SK-N-SH treated with all-trans-retinoic acid at 6 μM for 48 hours (cell line): Measurements from ENCODE around the gene RAMAC.

Experiments
- ATAC-seq: fragments of 200-7000 bp; cut with Tn5 transposase; 3 replicates; pipeline ENCODE4 v1.9.1; 2020; ENCODE audit warnings: mild to moderate bottlenecking, moderate library complexity
- ARNTL ChIP-seq: fragments of 450-650 bp; formaldehyde crosslinking; IDR thresholded peaks from 2 replicates; pipeline ENCODE4 v1.5.0; 2020; ENCODE audit warnings: low read depth, mild to moderate bottlenecking, moderate library complexity, borderline replicate concordance
- BACH2 ChIP-seq: fragments of 250-450 bp; sonication (Bioruptor Pico); IDR thresholded peaks from 2 replicates; pipeline ENCODE4 v1.9.0; 2021; ENCODE audit warnings: mild to moderate bottlenecking, borderline replicate concordance
- ESRRG ChIP-seq: fragments of 250-450 bp; sonication (Bioruptor Pico); IDR thresholded peaks from 2 replicates; pipeline ENCODE4 v1.6.1; 2021; ENCODE audit warnings: mild to moderate bottlenecking
- GLIS3 ChIP-seq: fragments of 250-450 bp; sonication (Bioruptor Pico); IDR thresholded peaks from 2 replicates; pipeline ENCODE4 v1.5.0; 2020; ENCODE audit warnings: mild to moderate bottlenecking, moderate library complexity
- ISL1 ChIP-seq: fragments of 250-450 bp; sonication (Bioruptor Pico); IDR thresholded peaks from 2 replicates; pipeline ENCODE4 v2.1.2; 2022; ENCODE audit warnings: mild to moderate bottlenecking, moderate library complexity
- PPARA ChIP-seq: fragments of 250-450 bp; sonication (Bioruptor Pico); IDR thresholded peaks from 2 replicates; pipeline ENCODE4 v1.5.0; 2020; ENCODE audit warnings: mild to moderate bottlenecking, borderline replicate concordance
- RARB ChIP-seq: fragments of 250-450 bp; sonication (Bioruptor Pico); IDR thresholded peaks from 2 replicates; pipeline ENCODE4 v1.8.0; 2021; ENCODE audit warnings: mild to moderate bottlenecking, moderate library complexity
- SNAI2 ChIP-seq: fragments of 250-450 bp; sonication (Bioruptor Pico); IDR thresholded peaks from 2 replicates; pipeline ENCODE4 v1.5.0; 2020; ENCODE audit warnings: mild to moderate bottlenecking, moderate library complexity
- TCF4 ChIP-seq: fragments of 250-450 bp; sonication (Bioruptor Pico); IDR thresholded peaks from 2 replicates; pipeline ENCODE4 v1.8.0; 2021; ENCODE audit warnings: mild to moderate bottlenecking, moderate library complexity, borderline replicate concordance
- TOX ChIP-seq: fragments of 250-450 bp; sonication (Bioruptor Pico); IDR thresholded peaks from 2 replicates; pipeline ENCODE4 v1.8.0; 2021; ENCODE audit warnings: mild to moderate bottlenecking, moderate library complexity, borderline replicate concordance
- TSHZ2 ChIP-seq: fragments of 250-450 bp; sonication (Bioruptor Pico); IDR thresholded peaks from 2 replicates; pipeline ENCODE4 v1.5.0; 2020; ENCODE audit warnings: mild to moderate bottlenecking, moderate library complexity
- ZC3H10 ChIP-seq: fragments of 250-450 bp; sonication (Bioruptor Pico); IDR thresholded peaks from 2 replicates; pipeline ENCODE4 v1.5.1; 2021; ENCODE audit warnings: mild to moderate bottlenecking, moderate library complexity
- ZFP3 ChIP-seq: fragments of 250-450 bp; sonication (Bioruptor Pico); IDR thresholded peaks from 2 replicates; pipeline ENCODE4 v1.5.0; 2020; ENCODE audit warnings: mild to moderate bottlenecking, moderate library complexity
- ZFP30 ChIP-seq: fragments of 450-650 bp; formaldehyde crosslinking; IDR thresholded peaks from 2 replicates; pipeline ENCODE4 v1.5.0; 2022; ENCODE audit warnings: mild to moderate bottlenecking, moderate library complexity
- ZNF565 ChIP-seq: fragments of 450-650 bp; formaldehyde crosslinking; conservative IDR thresholded peaks from 2 replicates; pipeline ENCODE4 v1.5.0; 2020; ENCODE audit warnings: low read depth, mild to moderate bottlenecking, moderate library complexity
- ZNF70 ChIP-seq: fragments of 450-650 bp; formaldehyde crosslinking; IDR thresholded peaks from 2 replicates; pipeline ENCODE4 v1.5.0; 2020; ENCODE audit warnings: mild to moderate bottlenecking, moderate library complexity
- ZNF8 ChIP-seq: fragments of 450-650 bp; formaldehyde crosslinking; IDR thresholded peaks from 2 replicates; pipeline ENCODE4 v1.5.0; 2020; ENCODE audit warnings: mild to moderate bottlenecking, moderate library complexity
- TF ChIP-seq, protein P1 (sequence below): fragments of 250-450 bp; sonication (Bioruptor Pico); IDR thresholded peaks from 2 replicates; pipeline ENCODE4 v1.5.1; 2020; ENCODE audit warnings: low read depth, mild to moderate bottlenecking, moderate library complexity
- TF ChIP-seq, protein P2 (sequence below): fragments of 250-450 bp; sonication (Bioruptor Pico); IDR thresholded peaks from 2 replicates; pipeline ENCODE4 v1.5.1; 2021; ENCODE audit warnings: mild to moderate bottlenecking, moderate library complexity
- TF ChIP-seq, protein P3 (sequence below): fragments of 250-450 bp; sonication (Bioruptor Pico); IDR thresholded peaks from 2 replicates; pipeline ENCODE4 v1.8.0; 2021; ENCODE audit warnings: low read depth, mild to moderate bottlenecking, moderate library complexity, borderline replicate concordance
- TF ChIP-seq, protein P4 (sequence below): fragments of 250-450 bp; sonication (Bioruptor Pico); IDR thresholded peaks from 2 replicates; pipeline ENCODE4 v1.8.0; 2020; ENCODE audit warnings: mild to moderate bottlenecking, moderate library complexity, borderline replicate concordance

Gene RAMAC

DNA sequence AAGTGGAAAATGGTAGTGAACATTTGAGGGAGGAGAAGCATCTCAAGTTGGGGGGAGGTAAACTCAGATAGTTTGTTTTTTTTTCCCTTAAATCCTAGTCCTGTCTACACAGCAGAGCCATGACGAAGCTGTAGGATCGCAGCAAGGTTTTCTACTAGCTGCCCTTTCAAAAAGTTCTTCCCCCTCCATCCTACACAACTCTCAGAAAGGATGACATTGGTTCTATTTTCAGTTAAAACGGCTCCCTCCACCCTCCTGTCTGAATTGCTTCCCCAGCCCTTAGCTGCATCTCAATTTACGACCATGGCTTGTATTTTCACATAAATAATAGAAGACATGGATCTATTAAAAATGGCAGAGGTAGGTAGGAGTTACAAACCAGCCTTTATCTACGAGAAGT, 35.7 kb upstream of the RAMAC start (continued):
- no peak for TF ChIP-seq ESRRG
- no peak for TF ChIP-seq ZC3H10 (CRISPR knock-in tag)
- TF ChIP-seq ARNTL (CRISPR knock-in tag) = no peak
- no peak for TF ChIP-seq GLIS3 (CRISPR knock-in tag)
- TF ChIP-seq ZFP30 (CRISPR knock-in tag) = no peak
- no peak for TF ChIP-seq ZFP3 (CRISPR knock-in tag)
- TF ChIP-seq SNAI2 = no peak
- TF ChIP-seq BACH2 = no peak

- ATAC-seq = no peak; the same call in 2 of the 3 replicates
- TF ChIP-seq ZNF70 = no peak
- no peak for TF ChIP-seq ZFP3 (CRISPR knock-in tag)
- no peak for TF ChIP-seq TOX (CRISPR knock-in tag)
- no peak for TF ChIP-seq SNAI2
- TF ChIP-seq, protein P1, sequence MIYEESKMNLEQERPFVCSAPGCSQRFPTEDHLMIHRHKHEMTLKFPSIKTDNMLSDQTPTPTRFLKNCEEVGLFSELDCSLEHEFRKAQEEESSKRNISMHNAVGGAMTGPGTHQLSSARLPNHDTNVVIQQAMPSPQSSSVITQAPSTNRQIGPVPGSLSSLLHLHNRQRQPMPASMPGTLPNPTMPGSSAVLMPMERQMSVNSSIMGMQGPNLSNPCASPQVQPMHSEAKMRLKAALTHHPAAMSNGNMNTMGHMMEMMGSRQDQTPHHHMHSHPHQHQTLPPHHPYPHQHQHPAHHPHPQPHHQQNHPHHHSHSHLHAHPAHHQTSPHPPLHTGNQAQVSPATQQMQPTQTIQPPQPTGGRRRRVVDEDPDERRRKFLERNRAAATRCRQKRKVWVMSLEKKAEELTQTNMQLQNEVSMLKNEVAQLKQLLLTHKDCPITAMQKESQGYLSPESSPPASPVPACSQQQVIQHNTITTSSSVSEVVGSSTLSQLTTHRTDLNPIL (CRISPR knock-in tag) = no peak
- TF ChIP-seq, protein P2, sequence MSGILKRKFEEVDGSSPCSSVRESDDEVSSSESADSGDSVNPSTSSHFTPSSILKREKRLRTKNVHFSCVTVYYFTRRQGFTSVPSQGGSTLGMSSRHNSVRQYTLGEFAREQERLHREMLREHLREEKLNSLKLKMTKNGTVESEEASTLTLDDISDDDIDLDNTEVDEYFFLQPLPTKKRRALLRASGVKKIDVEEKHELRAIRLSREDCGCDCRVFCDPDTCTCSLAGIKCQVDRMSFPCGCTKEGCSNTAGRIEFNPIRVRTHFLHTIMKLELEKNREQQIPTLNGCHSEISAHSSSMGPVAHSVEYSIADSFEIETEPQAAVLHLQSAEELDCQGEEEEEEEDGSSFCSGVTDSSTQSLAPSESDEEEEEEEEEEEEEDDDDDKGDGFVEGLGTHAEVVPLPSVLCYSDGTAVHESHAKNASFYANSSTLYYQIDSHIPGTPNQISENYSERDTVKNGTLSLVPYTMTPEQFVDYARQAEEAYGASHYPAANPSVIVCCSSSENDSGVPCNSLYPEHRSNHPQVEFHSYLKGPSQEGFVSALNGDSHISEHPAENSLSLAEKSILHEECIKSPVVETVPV (CRISPR knock-in tag) = no peak
- no peak for TF ChIP-seq TSHZ2 (CRISPR knock-in tag)
- no peak for TF ChIP-seq ARNTL (CRISPR knock-in tag)
- no peak for TF ChIP-seq ESRRG
- TF ChIP-seq, protein P3, sequence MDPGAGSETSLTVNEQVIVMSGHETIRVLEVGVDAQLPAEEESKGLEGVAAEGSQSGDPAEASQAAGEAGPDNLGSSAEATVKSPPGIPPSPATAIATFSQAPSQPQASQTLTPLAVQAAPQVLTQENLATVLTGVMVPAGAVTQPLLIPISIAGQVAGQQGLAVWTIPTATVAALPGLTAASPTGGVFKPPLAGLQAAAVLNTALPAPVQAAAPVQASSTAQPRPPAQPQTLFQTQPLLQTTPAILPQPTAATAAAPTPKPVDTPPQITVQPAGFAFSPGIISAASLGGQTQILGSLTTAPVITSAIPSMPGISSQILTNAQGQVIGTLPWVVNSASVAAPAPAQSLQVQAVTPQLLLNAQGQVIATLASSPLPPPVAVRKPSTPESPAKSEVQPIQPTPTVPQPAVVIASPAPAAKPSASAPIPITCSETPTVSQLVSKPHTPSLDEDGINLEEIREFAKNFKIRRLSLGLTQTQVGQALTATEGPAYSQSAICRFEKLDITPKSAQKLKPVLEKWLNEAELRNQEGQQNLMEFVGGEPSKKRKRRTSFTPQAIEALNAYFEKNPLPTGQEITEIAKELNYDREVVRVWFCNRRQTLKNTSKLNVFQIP (CRISPR knock-in tag) = no peak
- TF ChIP-seq ZNF565 (CRISPR knock-in tag) = no peak
- TF ChIP-seq GLIS3 (CRISPR knock-in tag) = no peak
- TF ChIP-seq, all 23 proteins: peak for 0
Measured at GRCh38 chr15:82950746-82951370, 35.2 kb upstream of the RAMAC start.

- TF ChIP-seq, protein P1 (CRISPR knock-in tag) = no peak
- TF ChIP-seq, protein P3 (CRISPR knock-in tag) = no peak
- TF ChIP-seq BACH2 = no peak
- no peak for TF ChIP-seq RARB (CRISPR knock-in tag)
- TF ChIP-seq, protein P4, sequence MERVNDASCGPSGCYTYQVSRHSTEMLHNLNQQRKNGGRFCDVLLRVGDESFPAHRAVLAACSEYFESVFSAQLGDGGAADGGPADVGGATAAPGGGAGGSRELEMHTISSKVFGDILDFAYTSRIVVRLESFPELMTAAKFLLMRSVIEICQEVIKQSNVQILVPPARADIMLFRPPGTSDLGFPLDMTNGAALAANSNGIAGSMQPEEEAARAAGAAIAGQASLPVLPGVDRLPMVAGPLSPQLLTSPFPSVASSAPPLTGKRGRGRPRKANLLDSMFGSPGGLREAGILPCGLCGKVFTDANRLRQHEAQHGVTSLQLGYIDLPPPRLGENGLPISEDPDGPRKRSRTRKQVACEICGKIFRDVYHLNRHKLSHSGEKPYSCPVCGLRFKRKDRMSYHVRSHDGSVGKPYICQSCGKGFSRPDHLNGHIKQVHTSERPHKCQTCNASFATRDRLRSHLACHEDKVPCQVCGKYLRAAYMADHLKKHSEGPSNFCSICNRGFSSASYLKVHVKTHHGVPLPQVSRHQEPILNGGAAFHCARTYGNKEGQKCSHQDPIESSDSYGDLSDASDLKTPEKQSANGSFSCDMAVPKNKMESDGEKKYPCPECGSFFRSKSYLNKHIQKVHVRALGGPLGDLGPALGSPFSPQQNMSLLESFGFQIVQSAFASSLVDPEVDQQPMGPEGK = no peak
- TF ChIP-seq ZC3H10 (CRISPR knock-in tag) = no peak
- no peak for TF ChIP-seq GLIS3 (CRISPR knock-in tag)
- no peak for TF ChIP-seq ESRRG
- no peak for TF ChIP-seq SNAI2
- TF ChIP-seq PPARA (CRISPR knock-in tag) = no peak
- TF ChIP-seq ISL1 (CRISPR knock-in tag) = no peak
- TF ChIP-seq TOX (CRISPR knock-in tag) = no peak
- no peak for TF ChIP-seq ZNF8 (CRISPR knock-in tag)
- TF ChIP-seq ZNF70 = no peak
- no peak for TF ChIP-seq ZNF565 (CRISPR knock-in tag)
- TF ChIP-seq, protein P2 (CRISPR knock-in tag) = no peak
- no peak for TF ChIP-seq TCF4
- peak; percentile 55 for ATAC-seq
Measured at GRCh38 chr15:82951472-82952157, 34.4 kb upstream of the RAMAC start.
